ENCODE measurements around the gene TPGS1. TPM values are rescaled to one million over a fixed set of nuclear protein-coding genes. Genes with fewer than 3 reads are reported as not detected.

TPGS1 gene
- total RNA-seq, 3 donors from 2014 or later, result 15.5 to 20.6 (median 16.0) TPM

- ATAC-seq, result no peak
- Histone ChIP-seq H3K4me1 (ENCODE audit: low read depth) (peaks cover 18% of the 10 kb centered on the region), H3K9me3 (no peaks in the 10 kb centered on the region), H3K4me3 (no peak overlapping the region), H3K36me3 (ENCODE audit: low read depth) (no peaks in the 10 kb centered on the region)
- intact Hi-C loops (cut with DNase I, micrococcal nuclease), result no loop called here
- no peak for DNase-seq
- TF ChIP-seq CTCF (IDR thresholded peaks at IDR 0.05), result no peak
Measured at GRCh38 chr19:504616-505015, 2.7 kb upstream of the TPGS1 start.

GRCh38 chr19:506404-507285 is 652 bp upstream of the TPGS1 start:
- TF ChIP-seq CTCF (IDR thresholded peaks at IDR 0.05), result peak; percentile 98
- Histone ChIP-seq H3K4me1 (ENCODE audit: low read depth) (peaks cover 33% of the 10 kb centered on the region), H3K9me3 (no peaks in the 10 kb centered on the region), H3K36me3 (ENCODE audit: low read depth) (no peaks in the 10 kb centered on the region), H3K4me3 (peak overlapping the region; percentile 88)
- intact Hi-C loops (cut with DNase I, micrococcal nuclease), result no loop called here
- peak; percentile 77 for ATAC-seq
- DNase-seq, result peak; percentile 95 to 99 (median 98)

GRCh38 chr19:508204-509150 is 1.2 kb downstream of the TPGS1 start:
- DNase-seq (peak in 2 of 3 donors; percentile 50 to 66), ATAC-seq (no peak)
- Histone ChIP-seq H3K4me3 (peak overlapping the region; percentile 88), H3K36me3 (ENCODE audit: low read depth) (no peaks in the 10 kb centered on the region), H3K9me3 (no peaks in the 10 kb centered on the region), H3K4me1 (ENCODE audit: low read depth) (peaks cover 33% of the 10 kb centered on the region)
- intact Hi-C loops (cut with DNase I, micrococcal nuclease), result no loop called here
- TF ChIP-seq CTCF (IDR thresholded peaks at IDR 0.05), result no peak

- TF ChIP-seq CTCF (IDR thresholded peaks at IDR 0.05), result peak; percentile 94
- intact Hi-C loops (cut with DNase I, micrococcal nuclease), result no loop called here
- ATAC-seq, result peak; percentile 57
Measured at GRCh38 chr19:510606-511100, 3.4 kb downstream of the TPGS1 start.

GRCh38 chr19:511101-511851 is 4.0 kb downstream of the TPGS1 start:
- peak; percentile 82 to 92 (median 83) for DNase-seq
- Histone ChIP-seq H3K36me3 (ENCODE audit: low read depth) (no peaks in the 10 kb centered on the region), H3K9me3 (no peaks in the 10 kb centered on the region), H3K4me1 (ENCODE audit: low read depth) (peaks cover 31% of the 10 kb centered on the region), H3K4me3 (no peak overlapping the region)
- intact Hi-C loops (cut with DNase I, micrococcal nuclease), result no loop called here
- TF ChIP-seq CTCF (IDR thresholded peaks at IDR 0.05), result no peak
- ATAC-seq, result peak; percentile 62

More at GRCh38 chr19:510606-511100, 3.4 kb downstream of the TPGS1 start:
- H3K4me3 ChIP-seq, result no peak overlapping the region
- peak; percentile 82 to 91 (median 89) for DNase-seq
- no peaks in the 10 kb centered on the region for H3K9me3 ChIP-seq
- peaks cover 33% of the 10 kb centered on the region for H3K4me1 ChIP-seq (ENCODE audit: low read depth)
- H3K36me3 ChIP-seq (ENCODE audit: low read depth), result no peaks in the 10 kb centered on the region

All from mucosa of descending colon (tissue), 3 donors.